Upper lobe of right lung (tissue), 1 donor: Measurements from ENCODE around the gene HMGCS1. TPM values are rescaled to one million over a fixed set of nuclear protein-coding genes. Genes with fewer than 3 reads are reported as not detected.

Source experiments
- ATAC-seq: fragments of 200-7000 bp; cut with Tn5 transposase; one replicate; pipeline ENCODE4 v1.9.1; 2020; ENCODE audit warnings: mild to moderate bottlenecking, moderate library complexity
- DNase-seq: peaks from one replicate; pipeline ENCODE4 v3.0.0-alpha.2; 2020
- H3K27ac ChIP-seq: fragments of 200-600 bp; one replicate; pipeline ENCODE4 v1.8.0; 2022
- H3K27me3 ChIP-seq: fragments of 200-600 bp; one replicate; pipeline ENCODE4 v1.8.0; 2022; ENCODE audit warnings: mild to moderate bottlenecking
- H3K36me3 ChIP-seq: fragments of 200-600 bp; one replicate; pipeline ENCODE4 v1.8.0; 2022
- H3K4me1 ChIP-seq: fragments of 200-600 bp; one replicate; pipeline ENCODE4 v1.8.0; 2022
- H3K4me3 ChIP-seq: fragments of 200-600 bp; one replicate; pipeline ENCODE4 v1.8.0; 2022; ENCODE audit warnings: mild to moderate bottlenecking
- H3K9me3 ChIP-seq: fragments of 200-600 bp; one replicate; pipeline ENCODE4 v1.8.0; 2022
- CTCF ChIP-seq: fragments of 200-600 bp; IDR thresholded peaks from one replicate; pipeline ENCODE4 v1.8.0; 2022; ENCODE audit warnings: antibody characterized with exemption
- intact Hi-C: fragments of 100-400 bp; cut with DNase I; formaldehyde crosslinking; loops from one replicate; pipeline ENCODE4 v1.11.0; 2022
- total RNA-seq: library from RNA; stranded (reverse); fragmentation: NEBNext Ultra II Directional; extraction: Animal tissue kit (Norgen Biotek cat#: 25700); gene quantifications from one replicate; pipeline ENCODE4 v1.2.1, GENCODE V29; 2021
- donor health status: DM: no; HTN: yes; CAD: no; lungs with severe emphysema.

The HMGCS1 gene
- total RNA-seq, 1 donor from 2014 or later: 167 TPM

GRCh38 chr5:43296835-43297234 lies 16.4 kb downstream of the HMGCS1 start:
- Histone ChIP-seq H3K9me3 (no peaks in the 10 kb centered on the region), H3K27me3 (no peaks in the 10 kb centered on the region), H3K4me3 (no peak overlapping the region), H3K36me3 (peaks cover 83% of the 10 kb centered on the region), H3K4me1 (no peaks in the 10 kb centered on the region), H3K27ac (no peak overlapping the region)
- DNase-seq (no peak), ATAC-seq (no peak)
- TF ChIP-seq CTCF: no peak
- intact Hi-C loops: no loop called here

GRCh38 chr5:43295202-43295601 lies 18.0 kb downstream of the HMGCS1 start:
- H3K27me3 ChIP-seq: no peaks in the 10 kb centered on the region
- H3K27ac ChIP-seq: no peak overlapping the region
- ATAC-seq (no peak), DNase-seq (no peak)
- H3K4me1 ChIP-seq: no peaks in the 10 kb centered on the region
- intact Hi-C loops: no loop called here
- peaks cover 98% of the 10 kb centered on the region for H3K36me3 ChIP-seq
- H3K4me3 ChIP-seq: no peak overlapping the region
- H3K9me3 ChIP-seq: no peaks in the 10 kb centered on the region
- no peak for TF ChIP-seq CTCF

GRCh38 chr5:43294226-43294625 lies 19.0 kb downstream of the HMGCS1 start:
- Histone ChIP-seq H3K4me1 (no peaks in the 10 kb centered on the region), H3K9me3 (no peaks in the 10 kb centered on the region), H3K27ac (no peak overlapping the region), H3K36me3 (peaks cover 100% of the 10 kb centered on the region), H3K4me3 (no peak overlapping the region), H3K27me3 (no peaks in the 10 kb centered on the region)
- intact Hi-C loops: no loop called here
- DNase-seq (no peak), ATAC-seq (no peak)
- no peak for TF ChIP-seq CTCF

GRCh38 chr5:43290726-43291125 lies 22.5 kb downstream of the HMGCS1 start:
- ATAC-seq (no peak), DNase-seq (no peak)
- no peak for TF ChIP-seq CTCF
- Histone ChIP-seq H3K27me3 (no peaks in the 10 kb centered on the region), H3K9me3 (no peaks in the 10 kb centered on the region), H3K27ac (no peak overlapping the region), H3K4me3 (no peak overlapping the region), H3K4me1 (no peaks in the 10 kb centered on the region), H3K36me3 (peaks cover 84% of the 10 kb centered on the region)
- intact Hi-C loops: no loop called here

GRCh38 chr5:43288269-43288831 lies 24.9 kb downstream of the HMGCS1 start:
- DNase-seq (no peak), ATAC-seq (no peak)
- Histone ChIP-seq H3K27me3 (no peaks in the 10 kb centered on the region), H3K9me3 (no peaks in the 10 kb centered on the region), H3K36me3 (peaks cover 61% of the 10 kb centered on the region), H3K4me1 (no peaks in the 10 kb centered on the region), H3K27ac (no peak overlapping the region), H3K4me3 (no peak overlapping the region)
- no peak for TF ChIP-seq CTCF
- intact Hi-C loops: no loop called here

- no peak overlapping the region for H3K4me3 ChIP-seq
- intact Hi-C loops: no loop called here
- no peaks in the 10 kb centered on the region for H3K4me1 ChIP-seq
- H3K27me3 ChIP-seq: no peaks in the 10 kb centered on the region
- TF ChIP-seq CTCF: no peak
- ATAC-seq (no peak), DNase-seq (no peak)
- H3K36me3 ChIP-seq: peaks cover 52% of the 10 kb centered on the region
- no peaks in the 10 kb centered on the region for H3K9me3 ChIP-seq
- no peak overlapping the region for H3K27ac ChIP-seq
Measured at GRCh38 chr5:43287493-43287892, 25.7 kb downstream of the HMGCS1 start.
